Subcutaneous abdominal adipose tissue (tissue), 5 donors: ENCODE results near the gene MIEF1.
A peak's percentile ranks its signal among the peaks of the same experiment; 100 is the strongest.

Experiments used
- H3K27ac ChIP-seq: one replicate; pipeline ENCODE4 v1.7.0; 2013; ENCODE audit warnings: low read depth, mild to moderate bottlenecking, inconsistent platforms, low read length, moderate library complexity
- H3K27me3 ChIP-seq, 5 donors: one replicate each; pipeline ENCODE4 v1.7.0; 2013; ENCODE audit warnings: low read length in 5 of 5, inconsistent platforms in 1 of 5; ENCODE audit not compliant: control insufficient read depth in 5 of 5, insufficient read depth in 4 of 5
- H3K36me3 ChIP-seq, 5 donors: one replicate each; pipeline ENCODE4 v1.7.0; 2013; ENCODE audit warnings: low read length in 5 of 5; ENCODE audit not compliant: control insufficient read depth in 5 of 5, insufficient read depth in 5 of 5
- H3K4me1 ChIP-seq, 5 donors: one replicate each; pipeline ENCODE4 v1.7.0; 2013; ENCODE audit warnings: low read length in 5 of 5, mild to moderate bottlenecking in 3 of 5, moderate library complexity in 1 of 5; ENCODE audit not compliant: control insufficient read depth in 5 of 5, insufficient read depth in 5 of 5
- H3K4me3 ChIP-seq, 5 donors: one replicate each; pipeline ENCODE4 v1.7.0; 2013; ENCODE audit warnings: low read length in 5 of 5, low read depth in 1 of 5
- H3K9ac ChIP-seq, 5 donors: one replicate each; pipeline ENCODE4 v1.7.0; 2013; ENCODE audit warnings: low read length in 5 of 5, mild to moderate bottlenecking in 4 of 5, moderate library complexity in 3 of 5
- H3K9me3 ChIP-seq, 5 donors: one replicate each; pipeline ENCODE4 v1.7.0; 2013; ENCODE audit warnings: low read length in 5 of 5; ENCODE audit not compliant: control insufficient read depth in 5 of 5
- donor health status: healthy.
- donor health status: healthy.
- donor health status: healthy.
- donor health status: healthy.
- donor health status: healthy.

MIEF1 gene

GRCh38 chr22:39489094-39490068, 12.7 kb upstream of the MIEF1 start:
- Histone ChIP-seq H3K9ac (no peak overlapping the region), H3K27ac (no peak overlapping the region), H3K9me3 (no peaks in the 10 kb centered on the region), H3K36me3 (peaks cover 0 to 10% (median 9%) of the 10 kb centered on the region in 5 donors), H3K4me1 (peaks cover 0 to 25% (median 17%) of the 10 kb centered on the region in 5 donors), H3K4me3 (peak overlapping the region in 1 of 5 donors; percentile 48), H3K27me3 (no peaks in the 10 kb centered on the region)

DNA sequence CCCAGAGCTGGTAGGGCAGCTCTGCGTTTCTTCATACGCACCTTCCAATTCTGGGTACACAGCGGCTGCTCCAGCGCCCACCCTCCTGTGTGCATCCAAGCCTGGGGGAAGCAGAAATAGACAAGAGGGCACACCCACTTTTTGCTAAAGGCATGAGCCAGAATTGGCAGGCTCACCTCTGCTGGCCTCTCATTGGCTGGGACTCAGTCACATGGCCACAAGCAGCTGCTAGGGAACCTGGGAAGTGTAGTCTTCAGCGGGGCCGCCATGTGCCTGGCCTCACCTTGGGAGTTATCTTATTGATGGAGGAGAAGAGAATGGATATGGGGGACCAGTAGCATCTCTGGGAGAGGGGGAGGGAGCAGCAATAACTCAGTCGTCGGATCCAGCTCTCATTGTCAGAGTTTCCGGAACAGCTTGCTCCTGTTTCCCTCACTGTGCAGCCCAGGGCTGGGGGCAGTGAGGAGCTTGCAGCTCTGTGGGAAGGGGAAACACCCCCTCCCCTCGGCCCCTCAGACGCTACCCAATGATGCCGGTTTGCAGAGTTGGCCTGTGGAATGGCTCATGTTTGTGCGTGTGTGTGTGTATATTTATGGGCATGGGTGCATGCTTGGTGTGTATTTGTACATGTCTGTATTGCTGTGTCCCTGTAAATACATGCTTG, 11.8 kb upstream of the MIEF1 start:
- no peak overlapping the region for H3K27ac ChIP-seq
- no peak overlapping the region for H3K9ac ChIP-seq
- peak overlapping the region in 1 of 5 donors; percentile 48 for H3K4me3 ChIP-seq

DNA sequence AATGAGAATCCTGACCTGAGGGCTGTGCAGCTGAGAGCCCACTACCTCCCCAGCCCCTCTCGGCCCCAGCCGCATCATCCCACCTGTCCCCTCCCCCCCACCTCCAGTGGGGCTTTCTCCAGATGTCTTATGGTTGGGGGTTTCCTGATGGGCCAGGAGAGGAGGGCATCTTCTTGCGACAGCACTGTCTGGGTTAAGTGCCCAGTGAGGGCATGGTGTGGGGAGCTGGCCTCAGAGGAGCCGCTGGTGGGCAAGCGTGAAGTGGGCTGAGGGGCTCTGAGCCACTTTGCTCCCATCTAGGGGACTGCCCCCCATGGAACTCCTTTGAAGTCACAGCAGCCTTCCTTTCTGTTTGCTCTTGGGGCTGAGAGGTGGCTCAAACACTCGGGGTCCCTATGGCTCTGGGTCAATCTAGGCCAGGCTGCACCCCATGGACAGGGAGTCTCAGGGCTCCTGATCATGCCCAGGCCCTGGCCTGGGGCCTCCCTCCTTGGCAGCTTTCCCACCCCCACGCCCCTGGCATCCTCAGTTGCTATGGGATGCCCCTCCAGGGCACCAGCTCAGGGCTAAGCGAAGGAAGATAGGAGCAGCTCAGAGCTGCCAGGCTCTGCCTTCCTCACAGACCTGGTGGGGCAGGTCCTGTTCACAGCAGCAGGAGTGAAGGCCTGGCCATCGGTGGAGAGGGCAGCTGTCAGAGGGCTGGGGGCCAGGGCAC, 11.0 kb upstream of the MIEF1 start:
- Histone ChIP-seq H3K36me3 (peaks cover 0 to 10% (median 9%) of the 10 kb centered on the region in 5 donors), H3K4me1 (peaks cover 1 to 40% (median 22%) of the 10 kb centered on the region in 5 donors), H3K9me3 (no peaks in the 10 kb centered on the region), H3K27ac (no peak overlapping the region), H3K9ac (peak overlapping the region in 2 of 5 donors; percentile 14 to 25), H3K4me3 (no peak overlapping the region), H3K27me3 (no peaks in the 10 kb centered on the region)

More for the DNA sequence above, 11.8 kb upstream of the MIEF1 start:
- Histone ChIP-seq H3K4me1 (peaks cover 0 to 33% (median 19%) of the 10 kb centered on the region in 5 donors), H3K9me3 (no peaks in the 10 kb centered on the region), H3K27me3 (no peaks in the 10 kb centered on the region), H3K36me3 (peaks cover 0 to 10% (median 9%) of the 10 kb centered on the region in 5 donors)

GRCh38 chr22:39491696-39492095, 10.4 kb upstream of the MIEF1 start:
- Histone ChIP-seq H3K27ac (no peak overlapping the region), H3K27me3 (peaks cover 0 to 3% (median 0%) of the 10 kb centered on the region in 5 donors), H3K9me3 (no peaks in the 10 kb centered on the region), H3K9ac (peak overlapping the region in 1 of 5 donors; percentile 25), H3K36me3 (peaks cover 0 to 10% (median 9%) of the 10 kb centered on the region in 5 donors), H3K4me1 (peaks cover 6 to 45% (median 26%) of the 10 kb centered on the region in 5 donors), H3K4me3 (no peak overlapping the region)

DNA sequence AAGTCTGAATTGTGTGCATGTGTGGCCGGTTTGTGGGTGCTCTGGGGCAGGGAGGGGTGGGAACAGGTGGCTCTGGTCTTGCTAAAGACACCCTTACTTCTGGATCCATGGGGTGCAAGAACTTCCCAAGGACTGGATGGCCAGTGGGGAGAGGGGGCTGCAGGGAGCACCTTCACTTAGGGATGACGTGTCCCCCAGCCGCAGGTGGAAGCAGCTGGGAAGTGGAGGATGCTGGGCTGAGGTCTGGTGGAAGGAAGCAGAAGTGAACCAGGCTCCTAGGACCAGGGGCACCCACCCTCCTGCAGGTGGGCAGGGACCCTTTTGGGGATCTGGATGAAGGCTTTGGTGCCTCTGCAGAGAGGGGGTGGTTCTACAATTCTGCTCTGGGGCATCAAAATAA, 9.9 kb upstream of the MIEF1 start:
- Histone ChIP-seq H3K9me3 (no peaks in the 10 kb centered on the region), H3K9ac (no peak overlapping the region), H3K36me3 (peaks cover 0 to 10% (median 9%) of the 10 kb centered on the region in 5 donors), H3K27me3 (peaks cover 0 to 3% (median 0%) of the 10 kb centered on the region in 5 donors), H3K27ac (no peak overlapping the region), H3K4me3 (no peak overlapping the region), H3K4me1 (peaks cover 6 to 45% (median 25%) of the 10 kb centered on the region in 5 donors)

- Histone ChIP-seq H3K9ac (peak overlapping the region in 1 of 5 donors; percentile 10), H3K27ac (no peak overlapping the region), H3K4me3 (no peak overlapping the region), H3K27me3 (peaks cover 0 to 3% (median 0%) of the 10 kb centered on the region in 5 donors), H3K9me3 (no peaks in the 10 kb centered on the region), H3K4me1 (peaks cover 9 to 59% (median 38%) of the 10 kb centered on the region in 5 donors), H3K36me3 (no peaks in the 10 kb centered on the region)
Observed at GRCh38 chr22:39493759-39494158, 8.3 kb upstream of the MIEF1 start.

- no peaks in the 10 kb centered on the region for H3K9me3 ChIP-seq
- peaks cover 9 to 57% (median 39%) of the 10 kb centered on the region in 5 donors for H3K4me1 ChIP-seq
- no peaks in the 10 kb centered on the region for H3K36me3 ChIP-seq
- H3K9ac ChIP-seq, result peak overlapping the region in 1 of 5 donors; percentile 10
- peaks cover 0 to 3% (median 0%) of the 10 kb centered on the region in 5 donors for H3K27me3 ChIP-seq
- no peak overlapping the region for H3K4me3 ChIP-seq
- H3K27ac ChIP-seq, result no peak overlapping the region
Observed at GRCh38 chr22:39494471-39495120, 7.5 kb upstream of the MIEF1 start.

DNA sequence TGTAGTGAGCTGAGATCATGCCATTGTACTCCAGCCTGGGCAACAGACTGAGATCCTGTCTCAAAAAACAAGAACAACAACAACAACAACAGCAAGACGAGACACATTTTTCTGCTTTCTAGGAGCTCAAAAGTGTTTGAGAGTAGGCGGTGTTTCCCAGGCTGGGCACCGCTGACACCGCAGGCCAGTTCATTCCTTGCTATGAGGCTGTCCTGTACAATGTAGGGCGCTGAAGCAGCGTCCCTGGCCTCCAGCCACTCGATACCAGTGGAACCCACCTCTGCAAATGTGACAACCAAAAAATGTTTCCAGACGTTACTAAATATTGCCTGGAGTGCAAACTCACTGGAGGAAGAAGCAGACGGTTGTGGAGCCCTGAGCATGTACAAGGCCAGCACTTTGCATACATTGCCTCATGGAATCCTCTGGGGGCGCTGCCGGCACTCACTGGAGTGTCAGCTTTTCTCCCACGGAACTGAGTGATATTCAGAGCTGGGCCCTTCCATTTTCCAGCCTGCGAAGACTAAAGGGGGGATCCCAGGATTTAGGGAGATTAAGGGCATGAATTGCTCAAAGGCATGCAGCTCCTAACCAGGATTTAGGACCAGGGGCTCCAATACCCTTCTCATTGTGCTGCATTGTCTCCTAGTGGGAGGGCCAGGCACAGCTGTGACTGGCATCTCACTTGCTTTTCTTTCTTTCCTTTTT, 5.8 kb upstream of the MIEF1 start:
- Histone ChIP-seq H3K4me3 (no peak overlapping the region), H3K9me3 (no peaks in the 10 kb centered on the region), H3K4me1 (peaks cover 11 to 57% (median 39%) of the 10 kb centered on the region in 5 donors), H3K36me3 (no peaks in the 10 kb centered on the region), H3K27ac (peak overlapping the region; percentile 60), H3K27me3 (peaks cover 0 to 3% (median 0%) of the 10 kb centered on the region in 5 donors), H3K9ac (peak overlapping the region in 2 of 5 donors; percentile 30 to 37)

DNA sequence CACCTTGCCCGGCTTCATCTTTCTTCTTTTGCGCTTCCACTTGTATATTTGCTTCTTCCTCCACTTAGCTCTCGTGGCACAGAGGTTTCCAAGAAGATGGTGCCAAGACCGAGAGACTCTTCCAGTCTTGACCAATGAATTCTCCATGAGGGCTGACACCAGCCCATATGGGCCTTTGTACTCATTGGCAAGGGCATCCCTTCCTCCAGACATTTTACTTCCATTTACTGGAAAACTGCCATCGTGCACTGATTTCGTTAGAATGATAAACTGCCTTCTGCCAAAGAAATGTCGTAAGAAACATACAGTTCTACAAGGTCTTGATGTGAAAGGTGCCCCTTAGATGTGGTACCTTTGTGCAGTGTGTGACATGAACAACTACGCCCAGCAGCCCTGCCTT, 4.7 kb upstream of the MIEF1 start:
- H3K9me3 ChIP-seq, result no peaks in the 10 kb centered on the region
- no peak overlapping the region for H3K4me3 ChIP-seq
- H3K27ac ChIP-seq, result peak overlapping the region; percentile 60
- H3K9ac ChIP-seq, result peak overlapping the region in 1 of 5 donors; percentile 6
- no peaks in the 10 kb centered on the region for H3K36me3 ChIP-seq
- H3K27me3 ChIP-seq, result peaks cover 0 to 3% (median 0%) of the 10 kb centered on the region in 5 donors
- peaks cover 17 to 66% (median 48%) of the 10 kb centered on the region in 5 donors for H3K4me1 ChIP-seq
